DND-41 (cell line): Measurements from ENCODE around the gene SS18L1.

Experiments used
- ATAC-seq: fragments of 200-7000 bp; cut with Tn5 transposase; 3 replicates; pipeline ENCODE4 v1.9.1; 2021; ENCODE audit warnings: low read depth; ENCODE audit not compliant: insufficient read depth
- DNase-seq: peaks from one replicate; pipeline ENCODE4 v3.0.0-alpha.2; 2020
- H2AFZ ChIP-seq: 2 replicates; pipeline ENCODE4 v1.6.0; 2012; ENCODE audit warnings: low read depth, low read length
- H3K27ac ChIP-seq: 2 replicates; pipeline ENCODE4 v1.5.1; 2012; ENCODE audit warnings: low read length, inconsistent platforms
- H3K27me3 ChIP-seq: fragments of 200-600 bp; sonication (generic); 2 replicates; pipeline ENCODE4 v1.6.0; 2012; ENCODE audit warnings: low read length, mild to moderate bottlenecking, inconsistent platforms; ENCODE audit not compliant: insufficient read depth, poor library complexity
- H3K36me3 ChIP-seq: 2 replicates; pipeline ENCODE4 v1.5.1; 2012; ENCODE audit warnings: low read length, inconsistent platforms; ENCODE audit not compliant: insufficient read depth
- H3K4me1 ChIP-seq: 2 replicates; pipeline ENCODE4 v1.5.1; 2012; ENCODE audit warnings: mild to moderate bottlenecking, low read length; ENCODE audit not compliant: insufficient read depth
- H3K4me2 ChIP-seq: 2 replicates; pipeline ENCODE4 v1.6.0; 2012; ENCODE audit warnings: mild to moderate bottlenecking, moderate library complexity, low read length, inconsistent platforms; ENCODE audit not compliant: insufficient read depth
- H3K4me3 ChIP-seq, 2 experiments: fragments of 200-600 bp in 1 of 2; shearing (Covaris generic) in 1 of 2; 2 replicates each; pipeline ENCODE4 v1.5.1; 2012 to 2016; ENCODE audit warnings: inconsistent platforms in 2 of 2, low read length in 2 of 2, mild to moderate bottlenecking in 2 of 2, low read depth in 1 of 2, moderate library complexity in 1 of 2
- H3K79me2 ChIP-seq: 2 replicates; pipeline ENCODE4 v1.6.0; 2012; ENCODE audit warnings: low read length, inconsistent platforms; ENCODE audit not compliant: insufficient read depth
- H3K9ac ChIP-seq: 2 replicates; pipeline ENCODE4 v1.6.0; 2012; ENCODE audit warnings: low read depth, mild to moderate bottlenecking, inconsistent platforms, low read length, moderate library complexity
- H3K9me3 ChIP-seq: 2 replicates; pipeline ENCODE4 v1.5.1; 2012; ENCODE audit warnings: low read length, moderate library complexity, mild to moderate bottlenecking, inconsistent platforms; ENCODE audit not compliant: insufficient read depth, severe bottlenecking
- H4K20me1 ChIP-seq: 2 replicates; pipeline ENCODE4 v1.6.0; 2012; ENCODE audit warnings: low read length; ENCODE audit not compliant: insufficient read depth
- EZH2 ChIP-seq: IDR thresholded peaks from 3 replicates; pipeline ENCODE4 v1.6.1; 2012; ENCODE audit warnings: borderline replicate concordance, low read depth, mild to moderate bottlenecking, moderate library complexity, low read length, inconsistent platforms; ENCODE audit not compliant: severe bottlenecking
- TF ChIP-seq, protein P1 (sequence below): IDR thresholded peaks from 2 replicates; pipeline ENCODE4 v1.5.1; 2012; ENCODE audit warnings: borderline replicate concordance, low read length, moderate library complexity, mild to moderate bottlenecking; ENCODE audit not compliant: poor library complexity, severe bottlenecking; ENCODE audit errors: extremely low read depth

The SS18L1 gene

GRCh38 chr20:62211216-62211615 is 67.6 kb downstream of the SS18L1 start:
- no peak for ATAC-seq
- DNase-seq: no peak
- H3K9me3 ChIP-seq: no peaks in the 10 kb centered on the region
- no peaks in the 10 kb centered on the region for H3K36me3 ChIP-seq
- no peak overlapping the region for H3K9ac ChIP-seq
- peaks cover 39% of the 10 kb centered on the region for H4K20me1 ChIP-seq
- H3K4me1 ChIP-seq: no peaks in the 10 kb centered on the region
- no peaks in the 10 kb centered on the region for H3K79me2 ChIP-seq
- no peak overlapping the region for H3K4me2 ChIP-seq
- no peak overlapping the region for H2AFZ ChIP-seq
- H3K4me3 ChIP-seq: no peak overlapping the region
- TF ChIP-seq EZH2: no peak
- TF ChIP-seq, protein P1, sequence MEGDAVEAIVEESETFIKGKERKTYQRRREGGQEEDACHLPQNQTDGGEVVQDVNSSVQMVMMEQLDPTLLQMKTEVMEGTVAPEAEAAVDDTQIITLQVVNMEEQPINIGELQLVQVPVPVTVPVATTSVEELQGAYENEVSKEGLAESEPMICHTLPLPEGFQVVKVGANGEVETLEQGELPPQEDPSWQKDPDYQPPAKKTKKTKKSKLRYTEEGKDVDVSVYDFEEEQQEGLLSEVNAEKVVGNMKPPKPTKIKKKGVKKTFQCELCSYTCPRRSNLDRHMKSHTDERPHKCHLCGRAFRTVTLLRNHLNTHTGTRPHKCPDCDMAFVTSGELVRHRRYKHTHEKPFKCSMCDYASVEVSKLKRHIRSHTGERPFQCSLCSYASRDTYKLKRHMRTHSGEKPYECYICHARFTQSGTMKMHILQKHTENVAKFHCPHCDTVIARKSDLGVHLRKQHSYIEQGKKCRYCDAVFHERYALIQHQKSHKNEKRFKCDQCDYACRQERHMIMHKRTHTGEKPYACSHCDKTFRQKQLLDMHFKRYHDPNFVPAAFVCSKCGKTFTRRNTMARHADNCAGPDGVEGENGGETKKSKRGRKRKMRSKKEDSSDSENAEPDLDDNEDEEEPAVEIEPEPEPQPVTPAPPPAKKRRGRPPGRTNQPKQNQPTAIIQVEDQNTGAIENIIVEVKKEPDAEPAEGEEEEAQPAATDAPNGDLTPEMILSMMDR: no peak
- H3K27ac ChIP-seq: no peak overlapping the region
- H3K27me3 ChIP-seq: peaks cover 3% of the 10 kb centered on the region

DNA sequence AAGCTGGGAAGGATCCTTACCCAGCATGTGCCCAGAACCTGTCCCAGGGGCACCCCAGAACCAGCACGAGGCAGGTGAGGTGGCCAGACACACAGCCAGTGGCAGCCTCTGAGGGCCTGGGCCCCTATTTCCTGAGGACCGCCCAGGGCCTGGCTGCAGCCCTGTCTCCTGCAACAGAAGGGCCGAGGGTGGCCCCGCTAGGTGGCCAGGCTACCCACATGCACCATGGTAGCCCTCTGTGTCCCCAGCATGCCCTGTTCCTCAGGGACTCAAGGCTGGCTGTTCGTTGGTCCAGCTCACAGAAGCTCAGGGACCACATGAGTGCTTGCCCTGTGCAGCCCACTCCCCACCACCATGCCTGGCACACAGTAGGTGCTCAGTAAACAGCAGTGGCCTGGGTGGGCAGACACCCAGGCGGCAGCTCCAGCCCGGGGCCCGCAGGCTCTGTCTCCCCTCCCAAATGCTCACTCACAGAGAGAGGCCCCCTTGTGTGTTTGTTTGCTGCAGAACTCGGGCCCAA is 68.3 kb downstream of the SS18L1 start:
- peaks cover 42% of the 10 kb centered on the region for H4K20me1 ChIP-seq
- no peak overlapping the region for H3K9ac ChIP-seq
- H3K4me2 ChIP-seq: no peak overlapping the region
- TF ChIP-seq, protein P1: no peak
- no peak for TF ChIP-seq EZH2
- no peaks in the 10 kb centered on the region for H3K79me2 ChIP-seq
- no peaks in the 10 kb centered on the region for H3K36me3 ChIP-seq
- H3K27me3 ChIP-seq: peaks cover 3% of the 10 kb centered on the region
- no peak for ATAC-seq
- no peak overlapping the region for H3K27ac ChIP-seq
- no peak overlapping the region for H2AFZ ChIP-seq
- no peaks in the 10 kb centered on the region for H3K9me3 ChIP-seq
- H3K4me1 ChIP-seq: no peaks in the 10 kb centered on the region
- no peak overlapping the region for H3K4me3 ChIP-seq
- DNase-seq: no peak

- ATAC-seq: no peak
- H3K36me3 ChIP-seq: no peaks in the 10 kb centered on the region
These were observed 68.7 kb downstream of the SS18L1 start for GRCh38 chr20:62212299-62212698.

More at GRCh38 chr20:62212299-62212698, 68.7 kb downstream of the SS18L1 start:
- Histone ChIP-seq H3K27ac (no peak overlapping the region), H3K27me3 (peaks cover 3% of the 10 kb centered on the region), H3K4me1 (no peaks in the 10 kb centered on the region), H3K79me2 (no peaks in the 10 kb centered on the region), H3K4me3 (no peak overlapping the region), H4K20me1 (peaks cover 43% of the 10 kb centered on the region), H3K9ac (no peak overlapping the region), H3K4me2 (no peak overlapping the region), H3K9me3 (no peaks in the 10 kb centered on the region), H2AFZ (no peak overlapping the region)
- DNase-seq: no peak
- TF ChIP-seq, protein P1: no peak
- TF ChIP-seq EZH2: no peak
